Effector memory CD4-positive, alpha-beta T cell (primary cell): ENCODE results near the gene GCC1.

Experiments
- DNase-seq, 3 donors: peaks; one replicate each; pipeline ENCODE4 v3.0.0-alpha.2; 2020
- H3K27ac ChIP-seq: 2 replicates; pipeline ENCODE4 v1.7.0; 2013; ENCODE audit warnings: mild to moderate bottlenecking, low read length, moderate library complexity; ENCODE audit not compliant: insufficient read depth, poor library complexity, severe bottlenecking
- H3K27me3 ChIP-seq: replicated peaks from 2 replicates; pipeline ENCODE4 v1.7.0; 2013; ENCODE audit warnings: mild to moderate bottlenecking, low read length; ENCODE audit not compliant: insufficient read depth, control insufficient read depth, poor library complexity, severe bottlenecking
- H3K36me3 ChIP-seq: 2 replicates; pipeline ENCODE4 v1.7.0; 2013; ENCODE audit warnings: mild to moderate bottlenecking, low read length, moderate library complexity; ENCODE audit not compliant: control insufficient read depth, insufficient read depth
- H3K4me1 ChIP-seq: 2 replicates; pipeline ENCODE4 v1.7.0; 2013; ENCODE audit warnings: low read length, mild to moderate bottlenecking; ENCODE audit not compliant: control insufficient read depth, insufficient read depth, poor library complexity, severe bottlenecking
- H3K4me3 ChIP-seq: 2 replicates; pipeline ENCODE4 v1.7.0; 2013; ENCODE audit warnings: low read length, low read depth, mild to moderate bottlenecking; ENCODE audit not compliant: insufficient read depth, poor library complexity, severe bottlenecking
- H3K9me3 ChIP-seq: 2 replicates; pipeline ENCODE4 v1.7.0; 2013; ENCODE audit warnings: mild to moderate bottlenecking, low read length, moderate library complexity; ENCODE audit not compliant: control insufficient read depth

The GCC1 gene

GRCh38 chr7:127618042-127618441 lies 32.6 kb upstream of the GCC1 start, which contains the start of gene PAX4:
Gene PAX4, minus strand, starts transcription at chr7:127618142. Its CDS starts 2,214 bp downstream, at chr7:127615928.
- no peak for DNase-seq
- Histone ChIP-seq H3K4me1 (no peaks in the 10 kb centered on the region), H3K27ac (no peak within 1 kb of the TSS), H3K36me3 (no peaks in the 10 kb centered on the region), H3K9me3 (no peaks in the 10 kb centered on the region), H3K27me3 (peaks cover 8% of the 10 kb centered on the region), H3K4me3 (no peak within 1 kb of the TSS)

- Histone ChIP-seq H3K4me1 (no peaks in the 10 kb centered on the region), H3K9me3 (no peaks in the 10 kb centered on the region), H3K27ac (no peak overlapping the region), H3K36me3 (no peaks in the 10 kb centered on the region), H3K4me3 (no peak overlapping the region), H3K27me3 (peaks cover 8% of the 10 kb centered on the region)
- DNase-seq = no peak
Measured at GRCh38 chr7:127616724-127617123, 31.3 kb upstream of the GCC1 start.

- no peaks in the 10 kb centered on the region for H3K9me3 ChIP-seq
- DNase-seq = no peak
- H3K4me1 ChIP-seq = no peaks in the 10 kb centered on the region
- no peaks in the 10 kb centered on the region for H3K36me3 ChIP-seq
- H3K4me3 ChIP-seq = no peak overlapping the region
- no peak overlapping the region for H3K27ac ChIP-seq
- no peaks in the 10 kb centered on the region for H3K27me3 ChIP-seq
Measured at GRCh38 chr7:127612263-127612662, 26.9 kb upstream of the GCC1 start.

- DNase-seq = no peak
- Histone ChIP-seq H3K36me3 (no peaks in the 10 kb centered on the region), H3K4me3 (no peak overlapping the region), H3K9me3 (no peaks in the 10 kb centered on the region), H3K4me1 (no peaks in the 10 kb centered on the region), H3K27ac (no peak overlapping the region), H3K27me3 (no peaks in the 10 kb centered on the region)
Measured at GRCh38 chr7:127609297-127609696, 23.9 kb upstream of the GCC1 start.

GRCh38 chr7:127608446-127608845 lies 23.1 kb upstream of the GCC1 start:
- no peak overlapping the region for H3K27ac ChIP-seq
- no peaks in the 10 kb centered on the region for H3K4me1 ChIP-seq
- no peak for DNase-seq
- H3K36me3 ChIP-seq = no peaks in the 10 kb centered on the region
- no peak overlapping the region for H3K4me3 ChIP-seq
- H3K27me3 ChIP-seq = no peaks in the 10 kb centered on the region
- H3K9me3 ChIP-seq = no peaks in the 10 kb centered on the region

- H3K27ac ChIP-seq = no peak overlapping the region
- H3K27me3 ChIP-seq = no peaks in the 10 kb centered on the region
- no peak for DNase-seq
- H3K9me3 ChIP-seq = no peaks in the 10 kb centered on the region
- no peak overlapping the region for H3K4me3 ChIP-seq
- H3K4me1 ChIP-seq = no peaks in the 10 kb centered on the region
- H3K36me3 ChIP-seq = no peaks in the 10 kb centered on the region
Measured at GRCh38 chr7:127600885-127601284, 15.5 kb upstream of the GCC1 start.

- no peaks in the 10 kb centered on the region for H3K9me3 ChIP-seq
- no peaks in the 10 kb centered on the region for H3K36me3 ChIP-seq
- no peak overlapping the region for H3K27ac ChIP-seq
- H3K4me1 ChIP-seq = no peaks in the 10 kb centered on the region
- no peak for DNase-seq
- H3K27me3 ChIP-seq = no peaks in the 10 kb centered on the region
- H3K4me3 ChIP-seq = no peak overlapping the region
Measured at GRCh38 chr7:127598318-127598717, 12.9 kb upstream of the GCC1 start.

- no peak overlapping the region for H3K27ac ChIP-seq
- no peaks in the 10 kb centered on the region for H3K9me3 ChIP-seq
- no peak for DNase-seq
- H3K4me1 ChIP-seq = no peaks in the 10 kb centered on the region
- peaks cover 12% of the 10 kb centered on the region for H3K36me3 ChIP-seq
- H3K4me3 ChIP-seq = no peak overlapping the region
- H3K27me3 ChIP-seq = no peaks in the 10 kb centered on the region
Measured at GRCh38 chr7:127595737-127596136, 10.3 kb upstream of the GCC1 start.

- peaks cover under 1% of the 10 kb centered on the region for H3K4me1 ChIP-seq
- DNase-seq = no peak
- H3K27ac ChIP-seq = no peak overlapping the region
Measured at GRCh38 chr7:127594490-127594889, 9.1 kb upstream of the GCC1 start.

GRCh38 chr7:127592550-127592949 lies 7.2 kb upstream of the GCC1 start:
- H3K27me3 ChIP-seq = no peaks in the 10 kb centered on the region
- no peak overlapping the region for H3K27ac ChIP-seq
- peaks cover 15% of the 10 kb centered on the region for H3K36me3 ChIP-seq
- no peaks in the 10 kb centered on the region for H3K9me3 ChIP-seq
- DNase-seq = no peak
- H3K4me3 ChIP-seq = no peak overlapping the region
- H3K4me1 ChIP-seq = peaks cover 13% of the 10 kb centered on the region

More at GRCh38 chr7:127594490-127594889, 9.1 kb upstream of the GCC1 start:
- Histone ChIP-seq H3K36me3 (peaks cover 15% of the 10 kb centered on the region), H3K9me3 (no peaks in the 10 kb centered on the region), H3K4me3 (no peak overlapping the region), H3K27me3 (no peaks in the 10 kb centered on the region)

GRCh38 chr7:127591591-127591990 lies 6.2 kb upstream of the GCC1 start:
- DNase-seq = no peak
- no peaks in the 10 kb centered on the region for H3K9me3 ChIP-seq

More at GRCh38 chr7:127591591-127591990, 6.2 kb upstream of the GCC1 start:
- no peak overlapping the region for H3K4me3 ChIP-seq
- H3K4me1 ChIP-seq = peaks cover 15% of the 10 kb centered on the region
- H3K36me3 ChIP-seq = peaks cover 15% of the 10 kb centered on the region
- H3K27ac ChIP-seq = no peak overlapping the region
- H3K27me3 ChIP-seq = no peaks in the 10 kb centered on the region
